ENCODE measurements around the gene CENPS. TPM values are rescaled to one million over a fixed set of nuclear protein-coding genes. Genes with fewer than 3 reads are reported as not detected.

Gene CENPS
- total RNA-seq, 1 experiment from 2014 or later = 17.8 TPM

GRCh38 chr1:10440794-10441193 is 10.6 kb downstream of the CENPS start:
- Histone ChIP-seq H3K23ac (ENCODE audit: insufficient read length, low read depth, low read length) (no peak overlapping the region), H3K9me3 (ENCODE audit: control insufficient read depth, low read depth, low read length) (no peaks in the 10 kb centered on the region), H3K4ac (ENCODE audit: low read depth, low read length) (no peak overlapping the region), H3K4me2 (ENCODE audit: insufficient read depth, insufficient read length, low read length) (no peak overlapping the region), H2BK20ac (ENCODE audit: low read depth, low read length, poor library complexity, severe bottlenecking) (no peak overlapping the region), H3K27ac (ENCODE audit: insufficient read length, low read depth, low read length) (no peak overlapping the region), H4K20me1 (ENCODE audit: control insufficient read depth, insufficient read depth, insufficient read length) (no peaks in the 10 kb centered on the region), H4K5ac (ENCODE audit: insufficient read length, low read depth, low read length) (no peak overlapping the region), H3K18ac (ENCODE audit: insufficient read length, low read depth, low read length) (no peak overlapping the region), H3K23me2 (ENCODE audit: insufficient read length, low read depth, low read length, poor library complexity, severe bottlenecking) (no peaks in the 10 kb centered on the region), H3K56ac (ENCODE audit: insufficient read length, low read depth, low read length) (no peak overlapping the region), H3K9ac (ENCODE audit: extremely low read depth, insufficient read length, low read length) (no peak overlapping the region), H3T11ph (ENCODE audit: low read length) (no peak overlapping the region), H2BK15ac (ENCODE audit: low read depth, low read length) (no peak overlapping the region), H2BK12ac (ENCODE audit: insufficient read length, low read depth, low read length) (no peak overlapping the region), H2AK5ac (ENCODE audit: insufficient read length, low read length) (no peak overlapping the region), H3K79me1 (ENCODE audit: insufficient read depth, low read depth, low read length, poor library complexity, severe bottlenecking) (no peaks in the 10 kb centered on the region), H3K79me2 (ENCODE audit: insufficient read depth, low read length) (no peaks in the 10 kb centered on the region), H2BK120ac (ENCODE audit: low read depth, low read length, poor library complexity, severe bottlenecking) (no peak overlapping the region), H2BK5ac (ENCODE audit: insufficient read length, low read length) (no peak overlapping the region), H3K14ac (ENCODE audit: insufficient read depth, low read length) (no peak overlapping the region), H2AFZ (ENCODE audit: low read length) (no peak overlapping the region), H3K4me1 (ENCODE audit: insufficient read depth, low read length) (no peaks in the 10 kb centered on the region), H4K91ac (ENCODE audit: insufficient read length, low read depth, low read length) (no peak overlapping the region), H3K27me3 (ENCODE audit: insufficient read depth, low read length) (no peaks in the 10 kb centered on the region), H4K8ac (replicated peaks; ENCODE audit: insufficient read length, low read depth, low read length) (no peak overlapping the region)
- H3K4me3 Mint-ChIP-seq = no peak overlapping the region
- H3K4me1 Mint-ChIP-seq = no peaks in the 10 kb centered on the region
- WGBS (ENCODE audit: extremely low coverage, insufficient read length, low lambda C conversion rate) = no CpG with 5 or more reads among the region's 5 CpGs
- TF ChIP-seq, protein P1, sequence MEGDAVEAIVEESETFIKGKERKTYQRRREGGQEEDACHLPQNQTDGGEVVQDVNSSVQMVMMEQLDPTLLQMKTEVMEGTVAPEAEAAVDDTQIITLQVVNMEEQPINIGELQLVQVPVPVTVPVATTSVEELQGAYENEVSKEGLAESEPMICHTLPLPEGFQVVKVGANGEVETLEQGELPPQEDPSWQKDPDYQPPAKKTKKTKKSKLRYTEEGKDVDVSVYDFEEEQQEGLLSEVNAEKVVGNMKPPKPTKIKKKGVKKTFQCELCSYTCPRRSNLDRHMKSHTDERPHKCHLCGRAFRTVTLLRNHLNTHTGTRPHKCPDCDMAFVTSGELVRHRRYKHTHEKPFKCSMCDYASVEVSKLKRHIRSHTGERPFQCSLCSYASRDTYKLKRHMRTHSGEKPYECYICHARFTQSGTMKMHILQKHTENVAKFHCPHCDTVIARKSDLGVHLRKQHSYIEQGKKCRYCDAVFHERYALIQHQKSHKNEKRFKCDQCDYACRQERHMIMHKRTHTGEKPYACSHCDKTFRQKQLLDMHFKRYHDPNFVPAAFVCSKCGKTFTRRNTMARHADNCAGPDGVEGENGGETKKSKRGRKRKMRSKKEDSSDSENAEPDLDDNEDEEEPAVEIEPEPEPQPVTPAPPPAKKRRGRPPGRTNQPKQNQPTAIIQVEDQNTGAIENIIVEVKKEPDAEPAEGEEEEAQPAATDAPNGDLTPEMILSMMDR (conservative IDR thresholded peaks at IDR 0.05) = no peak
- no peak for DNase-seq
- H3K27ac Mint-ChIP-seq = no peak overlapping the region
- no peaks in the 10 kb centered on the region for H3K9me3 Mint-ChIP-seq
- peaks cover 0 to 4% (median 0%) of the 10 kb centered on the region in 3 experiments; a peak in 2 of 7 replicates for H3K36me3 Mint-ChIP-seq (ENCODE audit: insufficient read depth in 1 of 3, low read depth in 3 of 3)
- no peaks in the 10 kb centered on the region for H3K27me3 Mint-ChIP-seq (ENCODE audit: low read depth)
